ENCODE data around the gene FBXO9.

DNA sequence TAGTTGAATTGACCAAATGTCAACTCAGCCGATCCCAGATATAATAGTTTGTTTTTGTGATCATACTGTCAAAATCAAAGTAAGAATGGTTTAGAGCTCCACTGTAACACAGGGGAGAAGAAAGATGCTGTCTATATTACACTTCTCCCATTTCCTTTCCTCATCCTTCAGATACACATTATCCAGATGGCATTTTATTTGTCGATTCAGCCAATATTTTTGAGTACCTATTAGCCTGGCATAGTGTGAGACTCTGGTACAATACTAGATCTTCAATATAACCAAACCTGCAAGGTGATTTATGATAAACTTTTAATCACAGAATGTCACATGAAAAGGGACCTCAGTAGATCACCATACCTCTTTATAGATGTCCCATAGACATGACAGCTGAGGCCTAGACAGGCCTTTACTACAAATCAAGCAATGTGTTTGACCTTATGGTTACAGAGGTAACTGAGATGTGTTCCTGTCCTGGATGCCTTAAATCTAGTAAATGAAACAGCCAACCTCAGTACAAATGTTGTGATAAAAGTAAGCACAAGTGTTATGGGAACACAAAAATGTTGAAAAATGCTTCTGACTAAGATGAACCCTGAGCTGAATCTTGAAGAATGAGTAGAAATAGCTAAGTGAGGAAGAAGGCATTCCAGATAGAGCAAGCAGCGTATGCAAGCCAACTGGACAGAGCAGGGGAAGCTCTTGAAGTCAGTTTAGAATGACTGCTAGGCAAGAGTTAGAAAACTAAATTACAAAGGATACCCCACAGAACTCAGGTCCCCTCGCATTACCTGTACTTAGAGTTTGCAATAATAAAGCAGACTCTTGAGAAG is 1.9 kb downstream of the FBXO9 start:
- TF ChIP-seq, protein P1, sequence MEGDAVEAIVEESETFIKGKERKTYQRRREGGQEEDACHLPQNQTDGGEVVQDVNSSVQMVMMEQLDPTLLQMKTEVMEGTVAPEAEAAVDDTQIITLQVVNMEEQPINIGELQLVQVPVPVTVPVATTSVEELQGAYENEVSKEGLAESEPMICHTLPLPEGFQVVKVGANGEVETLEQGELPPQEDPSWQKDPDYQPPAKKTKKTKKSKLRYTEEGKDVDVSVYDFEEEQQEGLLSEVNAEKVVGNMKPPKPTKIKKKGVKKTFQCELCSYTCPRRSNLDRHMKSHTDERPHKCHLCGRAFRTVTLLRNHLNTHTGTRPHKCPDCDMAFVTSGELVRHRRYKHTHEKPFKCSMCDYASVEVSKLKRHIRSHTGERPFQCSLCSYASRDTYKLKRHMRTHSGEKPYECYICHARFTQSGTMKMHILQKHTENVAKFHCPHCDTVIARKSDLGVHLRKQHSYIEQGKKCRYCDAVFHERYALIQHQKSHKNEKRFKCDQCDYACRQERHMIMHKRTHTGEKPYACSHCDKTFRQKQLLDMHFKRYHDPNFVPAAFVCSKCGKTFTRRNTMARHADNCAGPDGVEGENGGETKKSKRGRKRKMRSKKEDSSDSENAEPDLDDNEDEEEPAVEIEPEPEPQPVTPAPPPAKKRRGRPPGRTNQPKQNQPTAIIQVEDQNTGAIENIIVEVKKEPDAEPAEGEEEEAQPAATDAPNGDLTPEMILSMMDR (IDR thresholded peaks at IDR 0.05; ENCODE audit: insufficient read depth, low read length, poor library complexity, severe bottlenecking) = no peak
- no peak for TF ChIP-seq EZH2phosphoT487 (conservative IDR thresholded peaks at IDR 0.05; ENCODE audit: low read length)
